NCI-H2107 treated with DMSO at 0.1 percent for 48 hours (cell line): ENCODE data around the gene TMC5.
"Not testable (repeated sequence)": the region's sequence is repeated elsewhere in the genome, so short reads cannot be mapped to it uniquely, and the experiment has no call there.

Experiments
- DNase-seq: peaks from one replicate; lab custom pipeline; 2025; ENCODE audit not compliant: unreplicated experiment; lab: John Stamatoyannopoulos, UW

Gene TMC5

DNA sequence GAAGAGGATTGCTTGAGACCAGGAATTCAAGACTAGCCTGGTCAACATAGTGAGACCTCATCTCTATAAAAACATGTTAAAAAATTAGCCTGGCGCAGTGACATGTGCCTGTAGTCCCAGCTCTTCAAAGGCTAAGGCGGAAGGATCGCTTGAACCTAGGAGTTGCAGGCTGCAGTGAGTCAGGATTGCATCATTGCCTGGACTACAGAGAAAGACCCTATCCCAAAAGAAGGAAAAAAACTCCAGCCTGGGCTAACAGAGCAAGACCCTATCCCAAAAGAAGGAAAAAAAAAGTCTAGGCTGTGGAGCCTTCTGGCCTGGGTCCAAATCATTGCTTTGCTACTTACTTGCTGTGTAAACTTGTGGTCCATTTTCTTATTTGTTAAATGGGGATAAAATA lies 111.0 kb downstream of the TMC5 start:
- no peak for DNase-seq

DNA sequence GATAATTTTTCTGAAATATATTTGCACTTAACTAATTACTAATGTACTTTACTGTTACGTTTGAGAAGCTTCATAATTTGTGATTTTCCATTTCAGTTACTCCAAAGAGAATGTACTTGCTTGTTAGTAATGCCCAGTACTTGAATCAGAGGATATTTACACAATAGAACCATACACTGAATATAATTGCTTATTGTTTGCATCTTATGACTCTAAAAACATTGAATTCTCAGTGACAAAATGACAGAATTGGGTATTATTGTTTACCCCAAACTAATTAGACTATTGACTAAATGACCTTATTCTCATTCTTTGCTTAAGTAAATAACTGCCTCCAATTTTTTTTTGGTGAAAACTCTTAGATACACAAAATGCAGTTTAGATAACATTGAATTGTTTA lies 114.9 kb downstream of the TMC5 start:
- DNase-seq, result no peak

DNA sequence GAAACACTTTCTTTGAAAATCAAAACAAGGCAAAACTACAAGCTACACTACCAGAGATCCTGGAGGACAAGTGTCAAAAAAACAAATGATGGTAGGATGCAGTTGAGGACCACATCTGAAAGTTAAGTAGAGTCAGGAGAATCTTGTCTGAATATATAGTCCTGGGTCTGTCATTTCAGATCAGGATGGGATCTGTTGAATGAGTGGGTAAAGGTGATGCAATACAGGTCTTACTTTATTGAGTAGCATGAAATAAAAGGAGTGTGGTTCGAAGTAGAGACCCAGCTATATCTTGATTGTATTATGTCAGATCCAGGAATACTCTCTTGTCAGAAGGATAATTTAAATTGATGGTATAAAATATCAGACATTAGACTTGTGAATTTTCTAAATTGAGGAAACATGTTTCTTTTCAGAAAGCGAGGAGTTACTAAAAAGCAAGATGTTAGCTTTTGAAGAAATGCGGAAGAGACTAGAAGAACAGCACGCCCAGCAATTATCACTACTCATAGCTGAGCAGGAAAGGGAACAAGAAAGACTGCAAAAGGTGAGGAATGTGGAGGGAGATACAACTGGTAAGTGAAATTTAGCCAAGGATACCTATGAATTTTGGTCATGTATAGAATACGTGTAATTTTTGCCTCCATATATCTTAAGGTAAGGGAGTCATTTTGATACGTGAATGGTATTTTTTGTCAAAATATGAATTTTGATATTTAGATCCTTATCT lies 122.7 kb downstream of the TMC5 start:
- no peak for DNase-seq

DNA sequence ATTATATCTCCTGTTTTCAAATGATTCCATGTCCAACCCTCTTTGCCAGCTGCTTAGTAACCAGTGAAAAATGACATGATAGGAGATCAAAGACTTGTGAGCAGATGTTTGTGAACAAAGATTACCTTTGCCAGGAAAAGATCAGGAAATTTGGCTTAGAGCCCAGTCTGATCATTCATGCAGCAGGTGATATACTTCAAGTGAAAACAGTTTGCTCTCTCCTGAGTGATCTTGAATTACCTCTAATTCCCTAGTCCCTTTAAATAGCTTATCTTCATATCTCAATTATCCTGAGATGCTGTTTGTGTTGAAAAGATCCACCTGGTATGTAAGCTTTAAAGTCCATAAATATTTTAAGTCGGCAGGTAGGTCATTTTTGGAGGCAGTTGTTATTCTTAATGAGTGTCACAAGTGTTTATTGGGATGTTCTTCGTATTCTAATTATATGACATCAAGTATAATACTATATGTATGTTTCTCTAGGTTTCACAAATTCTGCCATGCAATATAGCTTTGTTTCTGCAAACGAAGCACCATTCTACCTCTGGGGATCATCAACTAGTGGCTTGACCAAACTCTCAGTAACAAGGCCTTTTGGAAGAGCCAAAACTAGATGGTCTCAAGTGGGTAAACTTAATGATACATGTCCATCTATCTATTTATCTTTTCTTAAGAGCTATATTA lies 124.6 kb downstream of the TMC5 start:
- peak; percentile 88 for DNase-seq

DNA sequence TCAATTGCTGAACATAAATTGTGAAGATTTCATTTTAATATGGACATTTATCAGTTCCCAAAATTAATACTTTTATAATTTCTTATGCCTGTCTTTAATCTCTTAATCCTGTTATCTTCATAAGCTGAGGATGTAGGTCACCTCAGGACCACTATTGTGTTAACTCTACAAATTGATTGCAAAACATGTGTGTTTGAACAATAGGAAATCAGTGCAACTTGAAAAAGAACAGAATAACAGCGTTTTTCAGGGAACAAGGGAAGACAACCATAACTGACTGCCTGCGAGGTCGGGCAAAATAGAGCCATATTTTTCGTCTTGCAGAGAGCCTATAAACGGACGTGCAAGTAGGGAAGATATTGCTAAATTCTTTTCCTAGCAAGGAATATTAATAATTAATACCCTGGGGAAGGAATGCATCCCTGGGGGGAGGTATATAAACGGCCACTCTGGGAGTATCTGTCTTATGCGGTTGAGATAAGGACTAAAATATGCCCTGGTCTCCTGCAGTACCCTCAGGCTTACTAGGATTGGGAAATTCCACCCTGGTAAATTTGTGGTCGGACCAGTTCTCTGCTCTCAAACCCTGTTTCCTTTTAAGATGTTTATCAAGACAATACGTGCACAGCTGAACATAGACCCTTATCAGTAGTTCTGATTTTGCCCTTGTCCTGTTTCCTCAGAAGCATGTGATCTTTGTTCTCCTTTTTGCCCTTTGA lies 125.8 kb downstream of the TMC5 start:
- DNase-seq, result not testable (repeated sequence)

DNA sequence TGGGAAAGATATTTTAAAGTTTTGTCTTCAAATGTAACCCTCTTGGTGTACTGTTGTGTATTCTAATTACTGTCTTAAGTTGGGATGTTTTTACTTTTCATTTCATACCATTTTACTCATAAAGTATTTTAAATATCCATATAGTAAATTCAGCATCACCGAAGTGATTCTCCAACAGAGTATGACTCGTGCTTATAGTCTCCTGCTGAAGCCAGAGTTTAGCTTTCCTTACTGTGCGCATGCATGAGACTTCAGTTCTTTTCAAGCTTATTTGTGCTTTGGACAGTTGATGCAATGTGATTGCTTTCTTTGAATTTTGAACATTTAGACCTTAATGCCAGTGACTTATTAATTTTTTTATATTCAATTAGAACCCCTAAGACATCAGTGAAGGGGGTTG lies 130.5 kb downstream of the TMC5 start:
- no peak for DNase-seq
